ENCODE results near the gene PCSK2.

DNA sequence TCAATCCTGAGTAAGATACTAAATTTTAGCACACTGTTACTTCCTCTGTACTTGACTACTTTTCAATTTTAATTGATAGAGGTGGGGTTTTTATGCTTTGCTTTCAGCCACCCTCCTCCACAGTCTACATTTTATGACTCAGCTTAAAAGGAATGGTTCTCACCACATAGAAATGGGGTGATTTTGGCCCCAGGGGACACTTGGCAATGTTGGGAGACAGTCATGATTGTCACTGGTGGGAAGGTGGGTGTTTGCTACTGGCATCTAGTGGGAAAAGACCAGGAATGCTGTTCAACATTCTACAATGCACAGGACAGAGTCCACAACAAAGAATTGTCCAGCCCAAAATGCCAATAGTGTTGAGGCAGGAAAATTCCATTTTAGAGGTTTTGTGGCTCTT, 71.3 kb downstream of the PCSK2 start:
- no peak for TF ChIP-seq CTCF (conservative IDR thresholded peaks at IDR 0.05; ENCODE audit: low read length)
- TF ChIP-seq EZH2phosphoT487 (IDR thresholded peaks at IDR 0.05; ENCODE audit: borderline replicate concordance, low read depth, low read length): no peak
